Stimulated activated naive CD8-positive, alpha-beta T cell treated with anti-CD3 and anti-CD28 coated beads, Interleukin-15, amount 100 ng/mL, for 72 hours (primary cell): ENCODE data around the gene FOXJ3.
"Not testable (repeated sequence)": the region's sequence is repeated elsewhere in the genome, so short reads cannot be mapped to it uniquely, and the experiment has no call there.

Experiments used
- ATAC-seq: fragments of 150-1000 bp; cut with Tn5 transposase; 2 replicates; pipeline ENCODE4 v1.10.0; 2021; ENCODE audit warnings: mild to moderate bottlenecking, moderate library complexity
- DNase-seq, 2 donors: peaks; one replicate each; pipeline ENCODE4 v3.0.0; 2021 to 2022
- H3K27ac Mint-ChIP-seq, 2 donors: one replicate each; pipeline ENCODE4 v1.8.0; 2022; ENCODE audit warnings: mild to moderate bottlenecking in 2 of 2, mixed read lengths in 2 of 2, moderate library complexity in 2 of 2
- H3K27me3 Mint-ChIP-seq: one replicate; pipeline ENCODE4 v1.8.0; 2022; ENCODE audit warnings: mixed read lengths
- H3K4me1 Mint-ChIP-seq: one replicate; pipeline ENCODE4 v1.8.0; 2022; ENCODE audit warnings: mild to moderate bottlenecking, mixed read lengths
- H3K4me3 Mint-ChIP-seq, 2 donors: one replicate each; pipeline ENCODE4 v1.8.0; 2022; ENCODE audit warnings: mild to moderate bottlenecking in 2 of 2, mixed read lengths in 2 of 2, moderate library complexity in 1 of 2
- H3K9me3 Mint-ChIP-seq, 2 donors: one replicate each; pipeline ENCODE4 v1.8.0; 2022; ENCODE audit warnings: mixed read lengths in 2 of 2

FOXJ3 gene

GRCh38 chr1:42210421-42211133, 124.5 kb downstream of the FOXJ3 start:
- Mint-ChIP-seq H3K9me3 (peaks cover 0 to 20% of the 10 kb centered on the region in 2 donors), H3K27ac (no peak overlapping the region), H3K27me3 (no peaks in the 10 kb centered on the region), H3K4me3 (no peak overlapping the region), H3K4me1 (peaks cover 20% of the 10 kb centered on the region)
- ATAC-seq (no peak), DNase-seq (no peak)

- no peak overlapping the region for H3K27ac Mint-ChIP-seq
- no peak for ATAC-seq
- H3K4me3 Mint-ChIP-seq = no peak overlapping the region
- peaks cover 20% of the 10 kb centered on the region for H3K4me1 Mint-ChIP-seq
- H3K9me3 Mint-ChIP-seq = peaks cover 0 to 19% of the 10 kb centered on the region in 2 donors
- no peaks in the 10 kb centered on the region for H3K27me3 Mint-ChIP-seq
- no peak for DNase-seq
These were observed 125.3 kb downstream of the FOXJ3 start for GRCh38 chr1:42209526-42210251.

GRCh38 chr1:42206930-42207329, 128.1 kb downstream of the FOXJ3 start:
- H3K27me3 Mint-ChIP-seq, H3K27ac Mint-ChIP-seq: not testable (repeated sequence)

GRCh38 chr1:42206164-42206563, 128.9 kb downstream of the FOXJ3 start:
- H3K27me3 Mint-ChIP-seq = no peaks in the 10 kb centered on the region
- ATAC-seq (no peak), DNase-seq (no peak)
- no peak overlapping the region for H3K4me3 Mint-ChIP-seq
- peaks cover 7 to 14% of the 10 kb centered on the region in 2 donors for H3K9me3 Mint-ChIP-seq
- H3K27ac Mint-ChIP-seq = no peak overlapping the region
- H3K4me1 Mint-ChIP-seq = peaks cover 13% of the 10 kb centered on the region

More at GRCh38 chr1:42206930-42207329, 128.1 kb downstream of the FOXJ3 start:
- H3K4me1 Mint-ChIP-seq = peaks cover 20% of the 10 kb centered on the region
- H3K4me3 Mint-ChIP-seq, ATAC-seq, DNase-seq: not testable (repeated sequence)
- H3K9me3 Mint-ChIP-seq = peaks cover 7 to 14% of the 10 kb centered on the region in 2 donors

- ATAC-seq (no peak), DNase-seq (no peak)
- no peaks in the 10 kb centered on the region for H3K4me1 Mint-ChIP-seq
- peaks cover 7 to 8% of the 10 kb centered on the region in 2 donors for H3K9me3 Mint-ChIP-seq
- no peak overlapping the region for H3K4me3 Mint-ChIP-seq
- no peak overlapping the region for H3K27ac Mint-ChIP-seq
- H3K27me3 Mint-ChIP-seq = no peaks in the 10 kb centered on the region
These were observed 133.0 kb downstream of the FOXJ3 start for GRCh38 chr1:42201986-42202385.

- Mint-ChIP-seq H3K27me3 (no peaks in the 10 kb centered on the region), H3K4me1 (no peaks in the 10 kb centered on the region), H3K9me3 (peaks cover 0 to 5% of the 10 kb centered on the region in 2 donors), H3K4me3 (no peak overlapping the region), H3K27ac (no peak overlapping the region)
- DNase-seq (no peak), ATAC-seq (no peak)
These were observed 136.8 kb downstream of the FOXJ3 start for GRCh38 chr1:42198251-42198650.

GRCh38 chr1:42195841-42196240, 139.2 kb downstream of the FOXJ3 start:
- Mint-ChIP-seq H3K27me3 (no peaks in the 10 kb centered on the region), H3K4me1 (no peaks in the 10 kb centered on the region), H3K9me3 (no peaks in the 10 kb centered on the region), H3K4me3 (no peak overlapping the region), H3K27ac (no peak overlapping the region)
- ATAC-seq (no peak), DNase-seq (no peak)

- no peak overlapping the region for H3K4me3 Mint-ChIP-seq
- H3K9me3 Mint-ChIP-seq = no peaks in the 10 kb centered on the region
- no peak for DNase-seq
- no peaks in the 10 kb centered on the region for H3K27me3 Mint-ChIP-seq
- no peak for ATAC-seq
- peak overlapping the region; percentile 21 to 31 for H3K27ac Mint-ChIP-seq
- H3K4me1 Mint-ChIP-seq = no peaks in the 10 kb centered on the region
These were observed 142.9 kb downstream of the FOXJ3 start for GRCh38 chr1:42192106-42192505.

- no peak for ATAC-seq
- Mint-ChIP-seq H3K4me3 (no peak overlapping the region), H3K27ac (peak overlapping the region in 1 of 2 donors; percentile 43)
These were observed 143.7 kb downstream of the FOXJ3 start for GRCh38 chr1:42191319-42191718.

GRCh38 chr1:42189931-42190853, 144.8 kb downstream of the FOXJ3 start:
- Mint-ChIP-seq H3K27ac (peak overlapping the region in 1 of 2 donors; percentile 40), H3K9me3 (no peaks in the 10 kb centered on the region), H3K27me3 (no peaks in the 10 kb centered on the region), H3K4me1 (no peaks in the 10 kb centered on the region), H3K4me3 (no peak overlapping the region)
- no peak for ATAC-seq
- no peak for DNase-seq

More at GRCh38 chr1:42191319-42191718, 143.7 kb downstream of the FOXJ3 start:
- H3K27me3 Mint-ChIP-seq = no peaks in the 10 kb centered on the region
- no peaks in the 10 kb centered on the region for H3K4me1 Mint-ChIP-seq
- H3K9me3 Mint-ChIP-seq = no peaks in the 10 kb centered on the region
- DNase-seq = no peak

- ATAC-seq (no peak), DNase-seq (no peak)
- H3K27me3 Mint-ChIP-seq = no peaks in the 10 kb centered on the region
- H3K9me3 Mint-ChIP-seq = no peaks in the 10 kb centered on the region
- H3K27ac Mint-ChIP-seq = peak overlapping the region in 1 of 2 donors; percentile 29
- no peak overlapping the region for H3K4me3 Mint-ChIP-seq
- peaks cover 6% of the 10 kb centered on the region for H3K4me1 Mint-ChIP-seq
These were observed 148.9 kb downstream of the FOXJ3 start for GRCh38 chr1:42186152-42186551.

- H3K27me3 Mint-ChIP-seq = no peaks in the 10 kb centered on the region
- no peak for DNase-seq
- H3K4me3 Mint-ChIP-seq = no peak overlapping the region
- peaks cover 6% of the 10 kb centered on the region for H3K4me1 Mint-ChIP-seq
- no peaks in the 10 kb centered on the region for H3K9me3 Mint-ChIP-seq
- ATAC-seq = no peak
- H3K27ac Mint-ChIP-seq = no peak overlapping the region
These were observed 150.4 kb downstream of the FOXJ3 start for GRCh38 chr1:42184616-42185015.

- no peak overlapping the region for H3K27ac Mint-ChIP-seq
- peaks cover 6% of the 10 kb centered on the region for H3K4me1 Mint-ChIP-seq
- H3K9me3 Mint-ChIP-seq = no peaks in the 10 kb centered on the region
- no peak for DNase-seq
- H3K4me3 Mint-ChIP-seq = no peak overlapping the region
- no peaks in the 10 kb centered on the region for H3K27me3 Mint-ChIP-seq
- ATAC-seq = no peak
These were observed 151.1 kb downstream of the FOXJ3 start for GRCh38 chr1:42183957-42184268.

GRCh38 chr1:42183210-42183956, 151.7 kb downstream of the FOXJ3 start:
- H3K9me3 Mint-ChIP-seq = no peaks in the 10 kb centered on the region
- DNase-seq = no peak
- no peak overlapping the region for H3K4me3 Mint-ChIP-seq
- H3K4me1 Mint-ChIP-seq = peaks cover 6% of the 10 kb centered on the region
- H3K27ac Mint-ChIP-seq = no peak overlapping the region
- H3K27me3 Mint-ChIP-seq = no peaks in the 10 kb centered on the region
- ATAC-seq = no peak

GRCh38 chr1:42181687-42182086, 153.3 kb downstream of the FOXJ3 start:
- no peaks in the 10 kb centered on the region for H3K9me3 Mint-ChIP-seq
- peaks cover 9% of the 10 kb centered on the region for H3K4me1 Mint-ChIP-seq
- H3K4me3 Mint-ChIP-seq = no peak overlapping the region
- H3K27me3 Mint-ChIP-seq = no peaks in the 10 kb centered on the region
- H3K27ac Mint-ChIP-seq = no peak overlapping the region
- DNase-seq = no peak
- no peak for ATAC-seq
